Stimulated activated CD4-positive, alpha-beta T cell treated with anti-CD3 and anti-CD28 coated beads, Interleukin-2, amount 100 ng/mL, for 4 hours (primary cell): ENCODE data around the gene HMG20B.

ENCODE experiments used
- DNase-seq: peaks from one replicate; pipeline ENCODE4 v3.0.0-alpha.2; 2020; ENCODE audit warnings: low read depth

HMG20B gene

DNA sequence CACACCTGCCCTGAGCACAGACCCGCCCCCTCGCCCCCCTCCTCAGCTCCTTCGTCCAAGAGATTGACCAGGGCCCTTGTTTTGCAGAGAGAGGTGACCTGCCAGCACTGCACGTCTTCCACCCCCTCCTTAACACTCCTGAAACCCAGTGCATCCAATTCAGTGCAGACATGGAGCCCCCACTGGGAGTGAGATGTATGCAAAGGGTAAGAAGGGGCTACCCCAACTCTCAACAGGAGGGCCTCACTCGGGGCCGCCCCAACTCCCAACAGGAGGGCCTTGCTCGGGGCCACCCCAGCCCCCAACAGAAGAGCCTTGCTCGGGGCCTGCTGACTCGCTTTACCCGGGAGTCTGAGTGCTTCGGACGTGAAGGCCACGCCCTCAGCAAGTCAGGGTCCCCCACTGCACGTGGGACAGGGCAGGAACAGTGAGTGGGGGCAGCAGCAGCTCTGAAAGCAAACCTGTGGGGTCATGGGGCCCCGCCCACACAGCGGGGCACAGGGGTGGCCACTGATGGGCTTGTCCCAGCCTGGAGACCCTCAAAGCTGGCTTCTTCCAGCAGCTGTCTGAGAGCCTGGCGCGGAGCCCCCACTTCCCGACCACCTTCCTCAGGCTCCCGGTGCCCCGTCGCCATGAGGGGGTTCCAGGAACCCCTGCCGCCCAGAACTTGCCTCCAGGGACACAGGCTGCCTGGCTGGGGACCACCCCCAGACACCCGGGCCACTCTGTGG lies 48.2 kb downstream of the HMG20B start:
- no peak for DNase-seq

DNA sequence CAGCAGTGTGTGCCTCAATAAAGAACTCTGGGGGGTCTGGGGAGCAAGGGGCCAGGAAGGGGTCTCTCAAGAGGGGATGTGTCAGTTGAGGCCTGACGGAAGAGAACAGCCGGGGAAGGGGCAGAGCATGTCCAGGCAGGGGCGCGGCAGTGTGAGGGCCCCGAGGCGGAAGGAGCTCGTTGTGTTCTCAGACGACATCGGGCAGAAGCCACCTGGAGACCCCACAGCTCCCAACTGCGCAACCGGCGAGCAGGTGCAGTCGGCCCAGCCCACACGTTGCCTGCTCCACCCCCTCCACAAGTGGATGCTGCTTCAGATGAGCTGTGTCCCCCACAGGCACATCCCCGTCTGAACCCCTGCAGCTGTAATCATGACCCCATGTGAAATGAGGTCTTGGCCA lies 48.9 kb downstream of the HMG20B start:
- DNase-seq = no peak

DNA sequence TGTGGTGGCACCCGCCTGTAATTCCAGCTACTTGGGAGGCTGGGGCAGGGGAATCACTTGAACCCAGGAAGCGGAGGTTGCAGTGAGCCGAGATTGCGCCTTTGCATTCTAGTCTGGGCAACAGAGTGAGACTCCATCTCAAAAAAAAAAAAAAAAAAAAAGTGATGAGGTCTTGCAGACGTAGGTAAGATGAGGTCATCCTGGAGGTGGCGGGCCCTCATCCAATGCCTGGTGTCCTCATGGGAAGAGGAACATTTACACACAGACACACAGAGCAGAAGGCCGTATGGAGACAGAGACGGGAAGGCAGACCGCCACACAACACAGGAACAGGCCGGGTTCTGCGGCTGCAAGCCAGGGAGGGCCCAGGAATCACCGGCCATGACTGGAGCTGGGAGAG lies 49.5 kb downstream of the HMG20B start:
- DNase-seq = no peak

DNA sequence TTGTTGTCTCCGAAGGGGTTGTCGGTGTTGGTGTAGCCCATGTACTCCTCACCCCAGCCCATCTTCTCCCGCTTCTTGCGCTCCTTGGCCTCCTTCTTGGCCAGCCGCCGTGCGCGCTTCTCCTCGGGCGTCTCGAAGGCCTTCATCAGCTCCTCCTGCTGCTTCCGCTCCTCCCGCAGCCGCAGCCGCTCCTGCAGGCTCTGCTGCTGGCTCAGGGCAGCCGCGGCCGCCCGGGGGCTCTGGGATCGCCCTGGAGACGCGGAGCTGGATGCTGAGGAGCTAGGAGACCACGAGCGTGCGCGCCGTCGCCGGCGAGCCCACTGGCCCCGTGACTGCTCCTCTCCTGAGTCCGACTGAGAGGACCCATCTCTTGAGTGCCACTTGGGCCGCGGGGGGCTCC lies 51.0 kb downstream of the HMG20B start:
- no peak for DNase-seq

GRCh38 chr19:3625996-3626472 lies 53.3 kb downstream of the HMG20B start:
- no peak for DNase-seq

DNA sequence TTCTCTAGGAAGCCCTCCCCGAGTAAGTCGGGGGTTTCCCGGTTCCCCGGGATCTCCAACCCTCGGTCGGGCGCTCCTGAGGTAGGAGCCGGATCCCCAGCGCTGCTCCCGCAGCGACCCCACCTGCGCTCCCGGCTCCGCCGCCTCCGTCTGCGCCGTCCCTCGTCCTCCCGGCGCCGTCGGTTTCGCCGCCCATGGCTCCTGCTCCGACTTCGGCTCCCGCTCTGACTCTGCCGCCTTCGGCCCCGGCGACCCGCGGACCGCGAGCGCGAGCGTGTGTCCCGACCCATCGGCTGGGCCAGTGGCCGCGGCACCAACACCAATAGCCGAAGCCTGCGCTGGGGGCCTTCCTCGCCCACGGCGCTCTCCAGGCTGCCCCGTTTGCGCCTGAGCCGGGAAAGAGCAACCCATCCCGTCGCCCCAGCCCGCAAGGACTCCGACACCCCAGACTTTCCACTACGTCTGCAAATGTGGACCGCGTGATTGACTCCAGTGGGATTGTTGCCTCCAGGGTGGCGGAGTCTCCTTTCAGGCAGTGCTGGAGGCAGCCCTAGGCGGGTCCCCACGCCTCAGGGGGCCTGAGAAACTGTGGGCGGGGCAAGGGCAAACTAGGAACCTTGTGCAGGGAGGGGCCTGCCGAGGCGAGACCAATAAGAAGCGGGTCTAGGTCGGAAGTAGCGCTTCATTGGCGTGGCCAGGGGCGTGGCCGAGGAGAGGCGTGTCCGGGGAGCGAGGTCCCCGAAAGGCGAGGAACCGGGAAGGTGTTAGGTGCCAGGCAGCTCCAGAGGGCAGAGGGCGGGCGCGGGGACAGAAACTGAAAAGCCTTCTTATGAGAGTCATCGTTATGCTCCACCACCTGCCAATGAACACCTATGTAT lies 54.0 kb downstream of the HMG20B start, which contains the start of gene CACTIN:
TSS of gene CACTIN (minus strand) at position 318 of the 878 bp plus-strand sequence. CDS start at position 290, 28 bp downstream.
- DNase-seq = peak; percentile 99

- no peak for DNase-seq
Measured at GRCh38 chr19:3627351-3627723, 54.6 kb downstream of the HMG20B start.
